ENCODE data around the gene CDH24.

DNA sequence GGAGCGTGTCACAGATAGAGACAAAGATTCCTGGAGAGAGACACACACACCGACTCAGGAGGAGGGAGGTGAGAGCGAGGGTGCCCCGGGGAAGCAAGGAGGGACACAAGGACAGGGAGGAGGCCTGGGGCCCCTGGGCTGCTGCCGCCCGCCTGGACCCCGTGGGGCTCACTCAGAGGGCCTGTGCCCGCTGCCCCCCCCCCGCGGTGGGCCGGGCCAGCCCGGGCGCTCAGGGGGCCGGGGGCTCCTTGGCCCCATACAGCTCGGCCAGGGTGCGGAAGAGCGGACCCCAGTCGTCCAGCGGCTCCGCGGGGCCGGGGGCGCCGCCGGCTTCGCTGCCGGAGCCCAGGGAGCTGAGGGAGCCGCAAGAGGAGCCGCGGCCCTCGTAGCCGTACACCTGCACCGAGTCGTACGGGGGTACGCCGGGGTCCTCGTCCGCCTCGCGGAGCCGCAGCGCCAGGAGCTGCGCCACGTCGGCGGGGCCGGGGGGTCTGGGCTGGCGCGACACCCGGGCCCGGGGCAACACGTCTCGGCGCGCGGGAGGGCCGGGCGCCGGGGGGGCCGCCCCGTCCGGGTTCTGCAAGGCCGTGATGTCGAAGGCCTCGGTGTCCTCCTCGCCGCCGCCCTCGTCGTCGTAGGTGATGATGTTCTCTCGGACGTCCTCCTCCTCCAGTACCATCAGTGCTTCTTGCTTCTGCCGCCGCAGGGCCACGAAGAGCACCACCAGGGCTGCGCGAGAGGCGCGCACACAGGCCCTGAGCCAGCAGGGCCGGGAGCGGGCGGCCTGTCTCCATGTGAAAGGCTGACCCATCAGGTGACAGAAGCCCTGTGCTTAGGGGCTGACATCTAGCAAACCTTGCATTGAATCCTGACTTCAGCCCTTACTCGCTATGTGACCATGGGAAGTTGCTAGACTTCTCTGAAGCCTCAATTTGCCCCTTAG lies 9.3 kb downstream of the CDH24 start:
- TF ChIP-seq CTCF (IDR thresholded peaks at IDR 0.05) = no peak
- TF ChIP-seq POLR2A (IDR thresholded peaks at IDR 0.05) = no peak

Measured in lower leg skin (tissue), 3 donors.